ENCODE results near the gene SPTB.
A peak's percentile ranks its signal among the peaks of the same experiment; 100 is the strongest.

SPTB gene

DNA sequence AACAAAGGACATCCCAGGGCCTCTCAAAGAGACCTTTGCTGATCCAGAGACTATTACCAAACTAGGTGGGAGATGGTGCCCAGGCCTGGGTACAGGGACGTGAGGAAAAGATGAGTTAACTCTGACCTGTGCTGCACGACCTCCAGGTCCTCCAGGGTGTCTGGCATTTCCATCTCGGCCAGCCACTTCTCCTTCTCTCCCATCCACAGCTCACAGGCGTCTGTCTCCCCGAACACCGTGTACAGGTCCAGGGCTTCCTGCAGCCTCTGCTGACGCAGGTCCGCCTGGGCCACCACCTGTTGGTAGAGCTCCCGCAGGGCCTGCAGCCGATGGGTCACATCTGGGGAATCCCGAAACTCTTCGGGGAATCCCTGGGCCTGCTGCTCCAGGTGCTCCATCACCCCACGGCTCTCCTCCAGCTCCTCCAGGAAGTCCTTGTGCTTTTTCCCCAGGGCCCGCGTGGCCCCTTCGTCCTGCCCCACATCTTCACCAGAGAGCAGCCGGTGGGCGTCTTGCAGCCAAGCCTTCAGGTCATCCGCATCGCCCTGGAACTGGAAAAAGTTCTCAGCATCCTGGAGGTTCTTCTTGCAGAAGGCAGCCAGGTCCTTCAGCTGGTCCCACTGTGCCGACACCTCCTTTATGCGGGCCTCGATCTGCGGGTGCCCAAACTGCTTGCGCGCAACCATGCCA is 86.7 kb downstream of the SPTB start:
- DNase-seq (ENCODE audit: low read depth), result no peak
- TF ChIP-seq, protein P1, sequence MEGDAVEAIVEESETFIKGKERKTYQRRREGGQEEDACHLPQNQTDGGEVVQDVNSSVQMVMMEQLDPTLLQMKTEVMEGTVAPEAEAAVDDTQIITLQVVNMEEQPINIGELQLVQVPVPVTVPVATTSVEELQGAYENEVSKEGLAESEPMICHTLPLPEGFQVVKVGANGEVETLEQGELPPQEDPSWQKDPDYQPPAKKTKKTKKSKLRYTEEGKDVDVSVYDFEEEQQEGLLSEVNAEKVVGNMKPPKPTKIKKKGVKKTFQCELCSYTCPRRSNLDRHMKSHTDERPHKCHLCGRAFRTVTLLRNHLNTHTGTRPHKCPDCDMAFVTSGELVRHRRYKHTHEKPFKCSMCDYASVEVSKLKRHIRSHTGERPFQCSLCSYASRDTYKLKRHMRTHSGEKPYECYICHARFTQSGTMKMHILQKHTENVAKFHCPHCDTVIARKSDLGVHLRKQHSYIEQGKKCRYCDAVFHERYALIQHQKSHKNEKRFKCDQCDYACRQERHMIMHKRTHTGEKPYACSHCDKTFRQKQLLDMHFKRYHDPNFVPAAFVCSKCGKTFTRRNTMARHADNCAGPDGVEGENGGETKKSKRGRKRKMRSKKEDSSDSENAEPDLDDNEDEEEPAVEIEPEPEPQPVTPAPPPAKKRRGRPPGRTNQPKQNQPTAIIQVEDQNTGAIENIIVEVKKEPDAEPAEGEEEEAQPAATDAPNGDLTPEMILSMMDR (conservative IDR thresholded peaks at IDR 0.05; ENCODE audit: low read length), result no peak
- no peak overlapping the region for H3K4me3 ChIP-seq (ENCODE audit: low read length)

DNA sequence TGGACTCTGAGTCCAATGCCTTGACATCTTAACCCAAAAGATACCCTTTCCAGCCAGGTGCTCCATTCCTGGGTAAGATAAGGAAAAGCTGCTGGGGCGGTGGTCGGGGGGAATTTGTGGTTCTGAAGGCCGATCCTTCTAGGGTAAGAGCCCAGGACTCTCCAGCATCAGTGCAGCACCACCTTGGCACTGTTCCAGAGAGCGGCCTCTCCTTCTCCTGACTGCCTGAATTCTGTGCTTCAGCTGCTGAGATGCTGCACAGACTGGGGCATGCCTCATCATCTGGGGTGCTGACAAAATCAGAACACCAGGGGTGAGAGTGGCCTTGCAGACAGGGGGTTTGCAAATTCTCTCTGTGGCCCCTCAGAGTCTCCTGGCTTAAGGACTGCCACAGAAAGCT is 87.5 kb downstream of the SPTB start:
- DNase-seq (ENCODE audit: low read depth), result no peak
- TF ChIP-seq, protein P1 (conservative IDR thresholded peaks at IDR 0.05; ENCODE audit: low read length), result no peak
- no peak overlapping the region for H3K4me3 ChIP-seq (ENCODE audit: low read length)

DNA sequence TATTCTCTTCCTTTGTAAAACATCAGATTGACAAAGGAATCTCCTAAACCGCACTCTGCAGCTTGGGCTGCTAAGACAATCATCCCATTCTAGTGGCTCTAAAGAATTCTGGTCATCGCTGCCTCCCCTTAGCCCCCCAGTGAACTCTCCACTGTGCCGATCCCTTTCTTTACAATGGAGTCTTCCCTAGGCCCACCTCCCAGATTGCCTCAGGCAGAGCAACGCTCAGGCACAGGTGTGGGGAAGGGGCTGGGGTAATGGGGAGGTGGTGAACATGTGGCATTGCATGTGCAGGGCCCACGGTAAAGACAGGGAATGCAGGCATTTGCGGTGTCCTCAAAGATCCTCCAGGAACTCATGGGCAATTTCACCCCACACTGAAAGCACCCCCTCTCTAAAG is 89.2 kb downstream of the SPTB start:
- TF ChIP-seq, protein P1 (conservative IDR thresholded peaks at IDR 0.05; ENCODE audit: low read length), result no peak
- no peak for DNase-seq (ENCODE audit: low read depth)
- no peak overlapping the region for H3K4me3 ChIP-seq (ENCODE audit: low read length)

DNA sequence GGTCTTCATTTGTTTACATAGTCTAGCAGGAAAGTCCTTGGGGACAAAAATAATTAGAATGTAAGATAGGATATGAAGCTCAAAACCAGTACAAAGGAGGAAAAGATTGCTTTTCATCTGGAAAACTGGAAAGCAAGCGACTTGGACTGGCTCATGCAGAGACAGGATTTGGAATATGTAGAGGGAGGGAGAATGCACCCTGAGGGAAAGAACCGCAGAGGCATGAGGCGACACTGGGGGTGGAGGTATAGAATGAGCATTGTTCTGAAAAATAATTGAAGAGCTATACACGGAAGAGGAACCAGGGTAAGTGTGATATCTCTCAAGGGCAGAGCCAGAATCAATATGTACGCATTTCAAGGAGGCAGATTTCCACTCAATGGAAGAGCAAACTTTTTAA is 90.0 kb downstream of the SPTB start:
- no peak for DNase-seq (ENCODE audit: low read depth)
- TF ChIP-seq, protein P1 (conservative IDR thresholded peaks at IDR 0.05; ENCODE audit: low read length), result no peak
- H3K4me3 ChIP-seq (ENCODE audit: low read length), result no peak overlapping the region

DNA sequence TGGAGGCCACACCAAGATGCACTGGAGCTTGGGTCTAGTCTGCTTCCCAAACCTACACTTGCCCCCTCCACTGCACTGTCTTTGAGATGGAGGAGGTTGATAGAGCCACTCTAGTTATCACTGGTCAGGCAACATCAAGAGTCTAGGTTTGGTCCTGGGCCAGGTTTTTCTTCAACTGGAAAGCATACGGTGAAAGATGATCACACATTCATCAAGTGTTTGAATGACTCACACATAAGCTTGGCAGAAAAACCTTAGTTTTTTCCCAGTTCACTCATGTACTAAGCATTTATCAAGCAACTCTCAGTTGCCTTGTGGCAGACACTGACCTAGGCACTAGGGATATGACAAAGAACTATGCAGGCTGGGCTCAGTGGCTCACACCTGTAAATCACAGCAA is 91.0 kb downstream of the SPTB start:
- TF ChIP-seq, protein P1 (conservative IDR thresholded peaks at IDR 0.05; ENCODE audit: low read length), result no peak
- no peak overlapping the region for H3K4me3 ChIP-seq (ENCODE audit: low read length)
- DNase-seq (ENCODE audit: low read depth), result peak; percentile 93

DNA sequence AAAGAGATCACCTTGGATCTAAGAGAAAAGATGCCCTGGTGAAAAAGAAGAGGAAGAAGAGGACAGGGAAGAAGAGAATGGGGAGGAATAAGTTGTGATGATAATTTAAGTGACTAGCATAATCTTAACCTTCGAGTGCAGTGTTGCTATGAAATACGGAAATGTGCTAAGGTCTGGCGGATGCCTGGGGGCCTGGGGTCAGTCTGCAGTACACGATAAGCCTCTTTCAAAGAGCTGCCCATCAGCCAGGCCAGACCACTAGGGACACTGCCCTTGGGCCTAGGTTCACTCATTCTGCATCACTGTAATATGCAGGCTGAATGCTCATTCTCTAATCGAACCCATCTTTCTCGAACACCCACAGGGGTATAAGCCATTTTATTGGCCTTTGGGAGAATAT is 92.1 kb downstream of the SPTB start:
- no peak for DNase-seq (ENCODE audit: low read depth)
- TF ChIP-seq, protein P1 (conservative IDR thresholded peaks at IDR 0.05; ENCODE audit: low read length), result no peak
- H3K4me3 ChIP-seq (ENCODE audit: low read length), result no peak overlapping the region

DNA sequence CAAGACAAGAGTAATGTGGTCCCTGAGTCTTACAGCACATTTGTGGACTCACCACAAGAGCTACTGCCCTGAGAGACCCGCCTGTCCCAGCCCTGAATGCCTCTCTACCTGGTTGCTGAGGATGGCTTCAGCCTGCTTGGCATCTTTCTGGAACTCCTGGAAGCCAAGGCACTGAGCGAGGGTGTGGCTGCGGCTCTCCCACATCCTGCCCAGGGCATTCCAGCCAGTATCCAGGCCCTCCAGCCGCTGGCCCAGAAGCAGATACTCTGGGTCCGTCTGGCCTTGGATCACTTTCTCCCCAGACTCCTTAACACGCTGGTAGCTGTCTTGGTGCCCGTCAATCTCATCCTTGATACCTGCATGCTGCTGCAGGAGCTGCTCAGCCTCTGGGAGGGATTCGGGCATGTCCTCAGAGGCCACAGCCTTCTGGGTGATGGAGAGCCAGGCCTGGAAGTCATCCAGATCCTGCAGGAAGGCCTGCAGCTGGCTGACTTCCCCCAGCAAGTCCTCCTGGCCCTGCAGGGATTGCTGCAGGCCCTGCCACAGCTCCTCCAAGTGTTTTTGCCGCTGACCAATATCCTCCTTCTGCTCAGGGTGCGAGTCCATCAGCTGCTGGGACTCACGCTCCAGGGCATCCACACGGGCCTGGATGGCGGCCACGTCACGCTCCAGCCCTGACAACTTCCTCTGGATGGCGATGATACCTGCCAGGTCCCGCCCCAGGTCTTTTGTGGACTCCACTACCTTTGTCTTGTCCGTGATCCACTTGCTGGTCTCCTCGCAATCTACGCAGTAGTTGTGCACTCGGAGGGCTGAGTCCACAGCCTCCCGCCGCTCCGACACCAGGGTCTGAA is 93.2 kb downstream of the SPTB start:
- peak; percentile 56 for DNase-seq (ENCODE audit: low read depth)
- TF ChIP-seq, protein P1 (conservative IDR thresholded peaks at IDR 0.05; ENCODE audit: low read length), result no peak
- no peak overlapping the region for H3K4me3 ChIP-seq (ENCODE audit: low read length)
